Smooth muscle cell (in vitro differentiated cells): ENCODE results near the gene TLR4. TPM values are rescaled to one million over a fixed set of nuclear protein-coding genes. Genes with fewer than 3 reads are reported as not detected.

Experiments used
- DNase-seq: peaks from one replicate; lab custom pipeline; 2025; ENCODE audit not compliant: unreplicated experiment; lab: John Stamatoyannopoulos, UW
- H2AFZ ChIP-seq: fragments of 200-600 bp; sonication (generic); 2 replicates; pipeline ENCODE4 v1.6.0; 2016; ENCODE audit warnings: antibody characterized with exemption, low read depth, mild to moderate bottlenecking
- H3F3A ChIP-seq: fragments of 200-600 bp; sonication (generic); 2 replicates; pipeline ENCODE4 v1.6.0; 2017; ENCODE audit warnings: antibody characterized with exemption, low read depth
- H3K27ac ChIP-seq: fragments of 200-600 bp; sonication (generic); 2 replicates; pipeline ENCODE4 v1.5.1; 2016; ENCODE audit warnings: low read depth, mild to moderate bottlenecking
- H3K27me3 ChIP-seq: fragments of 200-600 bp; sonication (generic); 2 replicates; pipeline ENCODE4 v1.6.1; 2016; ENCODE audit warnings: low read depth, mild to moderate bottlenecking
- H3K36me3 ChIP-seq: fragments of 200-600 bp; sonication (generic); 2 replicates; pipeline ENCODE4 v1.5.1; 2016; ENCODE audit warnings: low read depth
- H3K4me1 ChIP-seq: fragments of 200-600 bp; sonication (generic); 2 replicates; pipeline ENCODE4 v1.5.1; 2016; ENCODE audit warnings: low read depth
- H3K4me2 ChIP-seq: fragments of 200-600 bp; sonication (generic); 2 replicates; pipeline ENCODE4 v1.6.0; 2016; ENCODE audit warnings: mild to moderate bottlenecking
- H3K4me3 ChIP-seq: fragments of 200-600 bp; sonication (generic); 2 replicates; pipeline ENCODE4 v1.5.1; 2016; ENCODE audit warnings: mild to moderate bottlenecking
- H3K79me2 ChIP-seq: fragments of 200-600 bp; sonication (generic); 2 replicates; pipeline ENCODE4 v1.6.0; 2016; ENCODE audit warnings: low read depth, mild to moderate bottlenecking
- H3K9ac ChIP-seq: fragments of 200-600 bp; sonication (generic); 2 replicates; pipeline ENCODE4 v1.6.0; 2016; ENCODE audit warnings: low read depth
- H3K9me3 ChIP-seq: fragments of 200-600 bp; sonication (generic); replicated peaks from 2 replicates; pipeline ENCODE4 v1.5.1; 2016; ENCODE audit warnings: low read depth
- H4K20me1 ChIP-seq: fragments of 200-600 bp; sonication (generic); 2 replicates; pipeline ENCODE4 v1.6.0; 2016; ENCODE audit warnings: low read depth
- WGBS: methylation state at CpG from one replicate; pipeline ENCODE4 v1.1.7; 2016; ENCODE audit warnings: low lambda C conversion rate; 5-methylcytosine and 5-hydroxymethylcytosine counted together
- polyA plus RNA-seq: library from polyadenylated mRNA; unstranded; fragments of >200 nt; fragmentation: Nextera tagmentation; extraction: Ambion mirVana; gene quantifications from 2 replicates; pipeline ENCODE4 v1.2.1, GENCODE V29; 2016
- total RNA-seq: library from RNA; depleted of rRNA; stranded (reverse); fragments of >200 nt; gene quantifications from 2 replicates; pipeline ENCODE4 v1.2.3, GENCODE V29; 2014
- TF ChIP-seq, protein P1 (sequence below): fragments of 200-600 bp; sonication (generic); IDR thresholded peaks from 2 replicates; pipeline ENCODE4 v1.5.1; 2017; ENCODE audit warnings: borderline replicate concordance, mild to moderate bottlenecking, antibody characterized with exemption; ENCODE audit not compliant: insufficient read depth, poor library complexity, severe bottlenecking

Gene TLR4
- total and polyA plus RNA-seq, 2 experiments from 2014 or later = 6.9 to 16.0 TPM

- Histone ChIP-seq H4K20me1 (no peaks in the 10 kb centered on the region), H3K27me3 (no peaks in the 10 kb centered on the region), H3K9ac (no peak overlapping the region), H3K36me3 (no peaks in the 10 kb centered on the region), H3K9me3 (no peaks in the 10 kb centered on the region), H3K4me2 (no peak overlapping the region), H3K4me3 (no peak overlapping the region), H3F3A (peaks cover 4% of the 10 kb centered on the region), H3K4me1 (no peaks in the 10 kb centered on the region), H2AFZ (no peak overlapping the region), H3K27ac (peak overlapping the region; percentile 42), H3K79me2 (no peaks in the 10 kb centered on the region)
- DNase-seq = no peak
- WGBS = 83% methylated on average over 7 of the region's 7 CpGs
- TF ChIP-seq, protein P1, sequence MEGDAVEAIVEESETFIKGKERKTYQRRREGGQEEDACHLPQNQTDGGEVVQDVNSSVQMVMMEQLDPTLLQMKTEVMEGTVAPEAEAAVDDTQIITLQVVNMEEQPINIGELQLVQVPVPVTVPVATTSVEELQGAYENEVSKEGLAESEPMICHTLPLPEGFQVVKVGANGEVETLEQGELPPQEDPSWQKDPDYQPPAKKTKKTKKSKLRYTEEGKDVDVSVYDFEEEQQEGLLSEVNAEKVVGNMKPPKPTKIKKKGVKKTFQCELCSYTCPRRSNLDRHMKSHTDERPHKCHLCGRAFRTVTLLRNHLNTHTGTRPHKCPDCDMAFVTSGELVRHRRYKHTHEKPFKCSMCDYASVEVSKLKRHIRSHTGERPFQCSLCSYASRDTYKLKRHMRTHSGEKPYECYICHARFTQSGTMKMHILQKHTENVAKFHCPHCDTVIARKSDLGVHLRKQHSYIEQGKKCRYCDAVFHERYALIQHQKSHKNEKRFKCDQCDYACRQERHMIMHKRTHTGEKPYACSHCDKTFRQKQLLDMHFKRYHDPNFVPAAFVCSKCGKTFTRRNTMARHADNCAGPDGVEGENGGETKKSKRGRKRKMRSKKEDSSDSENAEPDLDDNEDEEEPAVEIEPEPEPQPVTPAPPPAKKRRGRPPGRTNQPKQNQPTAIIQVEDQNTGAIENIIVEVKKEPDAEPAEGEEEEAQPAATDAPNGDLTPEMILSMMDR = no peak
Measured at GRCh38 chr9:117719161-117719920, 15.1 kb downstream of the TLR4 start.

DNA sequence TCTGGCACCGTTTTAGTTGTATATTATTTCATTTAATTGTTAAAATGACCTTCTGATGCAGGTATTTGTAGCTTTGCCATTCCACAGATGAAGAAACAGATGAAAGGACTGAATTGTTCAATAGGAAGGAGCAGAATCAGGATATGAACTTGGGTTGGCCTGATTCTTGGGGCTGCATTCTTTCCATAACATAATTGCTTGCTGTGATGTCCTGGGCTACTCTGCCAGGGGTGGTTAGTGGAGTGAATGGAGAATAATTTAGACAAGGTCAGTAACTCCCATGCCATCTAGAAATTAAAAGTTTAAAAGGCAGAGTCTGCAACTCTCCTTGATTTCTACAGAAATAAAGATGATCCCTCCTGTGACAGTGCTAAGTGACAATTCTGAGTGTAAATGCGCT, 15.9 kb downstream of the TLR4 start:
- Histone ChIP-seq H3K9ac (no peak overlapping the region), H3K79me2 (no peaks in the 10 kb centered on the region), H3K4me1 (no peaks in the 10 kb centered on the region), H2AFZ (no peak overlapping the region), H4K20me1 (no peaks in the 10 kb centered on the region), H3K4me3 (no peak overlapping the region), H3K36me3 (no peaks in the 10 kb centered on the region), H3K27me3 (no peaks in the 10 kb centered on the region), H3K4me2 (no peak overlapping the region), H3K27ac (no peak overlapping the region), H3F3A (peaks cover 4% of the 10 kb centered on the region), H3K9me3 (no peaks in the 10 kb centered on the region)
- 86% methylated on average over 2 of the region's 2 CpGs for WGBS
- TF ChIP-seq, protein P1 = no peak
- DNase-seq = no peak

DNA sequence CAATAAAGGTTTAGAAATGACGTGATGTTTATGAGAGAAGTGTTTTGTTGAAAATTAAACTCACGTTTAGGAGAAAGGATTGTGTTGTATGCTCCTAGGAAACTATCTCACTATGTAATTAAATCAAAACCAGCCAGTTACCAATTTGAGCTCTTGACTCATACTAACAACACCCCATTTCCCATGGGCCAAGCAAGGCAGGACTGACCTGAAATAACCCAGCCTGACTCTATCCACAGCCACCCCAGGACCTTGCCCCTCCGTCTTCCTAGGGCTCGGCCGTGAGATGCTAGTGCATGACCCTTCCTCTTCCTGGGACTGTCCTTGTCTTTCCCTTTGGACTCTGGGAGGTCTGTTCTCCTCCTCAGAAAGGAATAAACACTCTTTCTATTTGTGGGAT, 16.4 kb downstream of the TLR4 start:
- H3K4me3 ChIP-seq = no peak overlapping the region
- WGBS = 72% methylated on average over 5 of the region's 5 CpGs

More for the DNA sequence above, 16.4 kb downstream of the TLR4 start:
- no peaks in the 10 kb centered on the region for H3K79me2 ChIP-seq
- H2AFZ ChIP-seq = no peak overlapping the region
- H3K9me3 ChIP-seq = no peaks in the 10 kb centered on the region
- no peaks in the 10 kb centered on the region for H3K36me3 ChIP-seq
- H4K20me1 ChIP-seq = no peaks in the 10 kb centered on the region
- no peak overlapping the region for H3K9ac ChIP-seq
- no peak overlapping the region for H3K27ac ChIP-seq
- peaks cover 4% of the 10 kb centered on the region for H3F3A ChIP-seq
- no peak for DNase-seq
- H3K4me1 ChIP-seq = no peaks in the 10 kb centered on the region
- H3K27me3 ChIP-seq = no peaks in the 10 kb centered on the region
- TF ChIP-seq, protein P1 = no peak
- no peak overlapping the region for H3K4me2 ChIP-seq
